Endothelial cell of umbilical vein (primary cell): ENCODE data around the gene PKHD1.

ENCODE experiments used
- EZH2 ChIP-seq: IDR thresholded peaks from 2 replicates; pipeline ENCODE4 v1.6.1; 2012; ENCODE audit warnings: borderline replicate concordance, low read depth, mild to moderate bottlenecking, moderate library complexity, low read length, inconsistent platforms; ENCODE audit not compliant: severe bottlenecking
- FOS ChIP-seq: IDR thresholded peaks from 2 replicates; pipeline ENCODE4 v1.6.1; 2011; ENCODE audit warnings: mild to moderate bottlenecking, low read length, moderate library complexity, borderline replicate concordance; ENCODE audit not compliant: insufficient read depth
- POLR2A ChIP-seq: IDR thresholded peaks from 2 replicates; pipeline ENCODE4 v1.6.1; 2012; ENCODE audit warnings: low read depth, mild to moderate bottlenecking, control low read depth, low read length
- TF ChIP-seq, protein P1 (sequence below), 2 donors: IDR thresholded peaks; 1 replicate in 1 of 2; 2 replicates in 1 of 2; pipeline ENCODE4 v1.5.1; 2011; ENCODE audit warnings: low read length in 2 of 2, mild to moderate bottlenecking in 2 of 2, moderate library complexity in 2 of 2, control low read depth in 1 of 2, inconsistent platforms in 1 of 2, low read depth in 1 of 2; ENCODE audit not compliant: insufficient read depth in 1 of 2; ENCODE audit errors: extremely low read depth in 1 of 2

DNA sequence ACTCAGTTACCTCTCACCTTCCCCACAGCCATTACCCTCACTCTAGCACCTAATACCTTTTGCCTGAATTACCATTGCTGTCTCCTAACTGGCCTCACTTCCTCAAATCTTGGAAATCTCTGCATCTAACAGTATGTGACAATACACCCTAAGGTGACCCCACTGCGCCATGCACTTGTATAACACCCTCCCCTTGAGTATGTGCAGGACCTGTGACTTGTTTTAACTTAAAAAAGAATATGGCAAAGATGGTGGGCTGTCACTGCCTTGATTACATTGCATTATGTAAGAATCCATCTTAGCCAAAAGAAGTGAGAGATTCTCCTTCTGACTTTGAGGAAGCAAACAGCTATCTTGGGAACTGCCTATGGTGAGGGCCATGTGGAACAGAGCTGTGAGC is 29.9 kb upstream of the PKHD1 start:
- TF ChIP-seq, protein P1, sequence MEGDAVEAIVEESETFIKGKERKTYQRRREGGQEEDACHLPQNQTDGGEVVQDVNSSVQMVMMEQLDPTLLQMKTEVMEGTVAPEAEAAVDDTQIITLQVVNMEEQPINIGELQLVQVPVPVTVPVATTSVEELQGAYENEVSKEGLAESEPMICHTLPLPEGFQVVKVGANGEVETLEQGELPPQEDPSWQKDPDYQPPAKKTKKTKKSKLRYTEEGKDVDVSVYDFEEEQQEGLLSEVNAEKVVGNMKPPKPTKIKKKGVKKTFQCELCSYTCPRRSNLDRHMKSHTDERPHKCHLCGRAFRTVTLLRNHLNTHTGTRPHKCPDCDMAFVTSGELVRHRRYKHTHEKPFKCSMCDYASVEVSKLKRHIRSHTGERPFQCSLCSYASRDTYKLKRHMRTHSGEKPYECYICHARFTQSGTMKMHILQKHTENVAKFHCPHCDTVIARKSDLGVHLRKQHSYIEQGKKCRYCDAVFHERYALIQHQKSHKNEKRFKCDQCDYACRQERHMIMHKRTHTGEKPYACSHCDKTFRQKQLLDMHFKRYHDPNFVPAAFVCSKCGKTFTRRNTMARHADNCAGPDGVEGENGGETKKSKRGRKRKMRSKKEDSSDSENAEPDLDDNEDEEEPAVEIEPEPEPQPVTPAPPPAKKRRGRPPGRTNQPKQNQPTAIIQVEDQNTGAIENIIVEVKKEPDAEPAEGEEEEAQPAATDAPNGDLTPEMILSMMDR (IDR thresholded peaks at IDR 0.05; ENCODE audit: extremely low read depth in 1 of 2, insufficient read depth in 1 of 2, low read depth in 1 of 2, low read length in 2 of 2), result no peak
- TF ChIP-seq POLR2A (no peak), EZH2 (no peak), FOS (no peak)
